Measurements from ENCODE around the gene NCAPD2.

Gene NCAPD2

DNA sequence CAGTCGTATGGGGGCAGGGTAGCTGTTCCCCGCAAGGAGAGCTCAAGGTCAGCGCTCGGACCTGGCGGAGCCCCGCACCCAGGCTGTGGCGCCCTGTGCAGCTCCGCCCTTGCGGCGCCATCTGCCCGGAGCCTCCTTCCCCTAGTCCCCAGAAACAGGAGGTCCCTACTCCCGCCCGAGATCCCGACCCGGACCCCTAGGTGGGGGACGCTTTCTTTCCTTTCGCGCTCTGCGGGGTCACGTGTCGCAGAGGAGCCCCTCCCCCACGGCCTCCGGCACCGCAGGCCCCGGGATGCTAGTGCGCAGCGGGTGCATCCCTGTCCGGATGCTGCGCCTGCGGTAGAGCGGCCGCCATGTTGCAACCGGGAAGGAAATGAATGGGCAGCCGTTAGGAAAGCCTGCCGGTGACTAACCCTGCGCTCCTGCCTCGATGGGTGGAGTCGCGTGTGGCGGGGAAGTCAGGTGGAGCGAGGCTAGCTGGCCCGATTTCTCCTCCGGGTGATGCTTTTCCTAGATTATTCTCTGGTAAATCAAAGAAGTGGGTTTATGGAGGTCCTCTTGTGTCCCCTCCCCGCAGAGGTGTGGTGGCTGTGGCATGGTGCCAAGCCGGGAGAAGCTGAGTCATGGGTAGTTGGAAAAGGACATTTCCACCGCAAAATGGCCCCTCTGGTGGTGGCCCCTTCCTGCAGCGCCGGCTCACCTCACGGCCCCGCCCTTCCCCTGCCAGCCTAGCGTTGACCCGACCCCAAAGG, 41.2 kb downstream of the NCAPD2 start:
- peak; percentile 38 to 53 for DNase-seq (ENCODE audit: low read depth in 2 of 2)

DNA sequence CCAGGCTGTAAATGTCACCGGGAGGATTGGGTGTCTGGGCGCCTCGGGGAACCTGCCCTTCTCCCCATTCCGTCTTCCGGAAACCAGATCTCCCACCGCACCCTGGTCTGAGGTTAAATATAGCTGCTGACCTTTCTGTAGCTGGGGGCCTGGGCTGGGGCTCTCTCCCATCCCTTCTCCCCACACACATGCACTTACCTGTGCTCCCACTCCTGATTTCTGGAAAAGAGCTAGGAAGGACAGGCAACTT, 41.7 kb downstream of the NCAPD2 start:
- no peak for DNase-seq (ENCODE audit: low read depth in 2 of 2)

DNA sequence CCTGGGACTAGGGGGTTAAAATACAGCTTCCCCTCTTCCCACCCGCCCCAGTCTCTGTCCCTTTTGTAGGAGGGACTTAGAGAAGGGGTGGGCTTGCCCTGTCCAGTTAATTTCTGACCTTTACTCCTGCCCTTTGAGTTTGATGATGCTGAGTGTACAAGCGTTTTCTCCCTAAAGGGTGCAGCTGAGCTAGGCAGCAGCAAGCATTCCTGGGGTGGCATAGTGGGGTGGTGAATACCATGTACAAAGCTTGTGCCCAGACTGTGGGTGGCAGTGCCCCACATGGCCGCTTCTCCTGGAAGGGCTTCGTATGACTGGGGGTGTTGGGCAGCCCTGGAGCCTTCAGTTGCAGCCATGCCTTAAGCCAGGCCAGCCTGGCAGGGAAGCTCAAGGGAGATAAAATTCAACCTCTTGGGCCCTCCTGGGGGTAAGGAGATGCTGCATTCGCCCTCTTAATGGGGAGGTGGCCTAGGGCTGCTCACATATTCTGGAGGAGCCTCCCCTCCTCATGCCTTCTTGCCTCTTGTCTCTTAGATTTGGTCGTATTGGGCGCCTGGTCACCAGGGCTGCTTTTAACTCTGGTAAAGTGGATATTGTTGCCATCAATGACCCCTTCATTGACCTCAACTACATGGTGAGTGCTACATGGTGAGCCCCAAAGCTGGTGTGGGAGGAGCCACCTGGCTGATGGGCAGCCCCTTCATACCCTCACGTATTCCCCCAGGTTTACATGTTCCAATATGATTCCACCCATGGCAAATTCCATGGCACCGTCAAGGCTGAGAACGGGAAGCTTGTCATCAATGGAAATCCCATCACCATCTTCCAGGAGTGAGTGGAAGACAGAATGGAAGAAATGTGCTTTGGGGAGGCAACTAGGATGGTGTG, 42.3 kb downstream of the NCAPD2 start:
- DNase-seq (ENCODE audit: low read depth in 2 of 2): no peak

DNA sequence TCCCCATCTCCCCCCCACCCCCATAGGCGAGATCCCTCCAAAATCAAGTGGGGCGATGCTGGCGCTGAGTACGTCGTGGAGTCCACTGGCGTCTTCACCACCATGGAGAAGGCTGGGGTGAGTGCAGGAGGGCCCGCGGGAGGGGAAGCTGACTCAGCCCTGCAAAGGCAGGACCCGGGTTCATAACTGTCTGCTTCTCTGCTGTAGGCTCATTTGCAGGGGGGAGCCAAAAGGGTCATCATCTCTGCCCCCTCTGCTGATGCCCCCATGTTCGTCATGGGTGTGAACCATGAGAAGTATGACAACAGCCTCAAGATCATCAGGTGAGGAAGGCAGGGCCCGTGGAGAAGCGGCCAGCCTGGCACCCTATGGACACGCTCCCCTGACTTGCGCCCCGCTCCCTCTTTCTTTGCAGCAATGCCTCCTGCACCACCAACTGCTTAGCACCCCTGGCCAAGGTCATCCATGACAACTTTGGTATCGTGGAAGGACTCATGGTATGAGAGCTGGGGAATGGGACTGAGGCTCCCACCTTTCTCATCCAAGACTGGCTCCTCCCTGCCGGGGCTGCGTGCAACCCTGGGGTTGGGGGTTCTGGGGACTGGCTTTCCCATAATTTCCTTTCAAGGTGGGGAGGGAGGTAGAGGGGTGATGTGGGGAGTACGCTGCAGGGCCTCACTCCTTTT, 43.1 kb downstream of the NCAPD2 start:
- DNase-seq (ENCODE audit: low read depth in 2 of 2): no peak

DNA sequence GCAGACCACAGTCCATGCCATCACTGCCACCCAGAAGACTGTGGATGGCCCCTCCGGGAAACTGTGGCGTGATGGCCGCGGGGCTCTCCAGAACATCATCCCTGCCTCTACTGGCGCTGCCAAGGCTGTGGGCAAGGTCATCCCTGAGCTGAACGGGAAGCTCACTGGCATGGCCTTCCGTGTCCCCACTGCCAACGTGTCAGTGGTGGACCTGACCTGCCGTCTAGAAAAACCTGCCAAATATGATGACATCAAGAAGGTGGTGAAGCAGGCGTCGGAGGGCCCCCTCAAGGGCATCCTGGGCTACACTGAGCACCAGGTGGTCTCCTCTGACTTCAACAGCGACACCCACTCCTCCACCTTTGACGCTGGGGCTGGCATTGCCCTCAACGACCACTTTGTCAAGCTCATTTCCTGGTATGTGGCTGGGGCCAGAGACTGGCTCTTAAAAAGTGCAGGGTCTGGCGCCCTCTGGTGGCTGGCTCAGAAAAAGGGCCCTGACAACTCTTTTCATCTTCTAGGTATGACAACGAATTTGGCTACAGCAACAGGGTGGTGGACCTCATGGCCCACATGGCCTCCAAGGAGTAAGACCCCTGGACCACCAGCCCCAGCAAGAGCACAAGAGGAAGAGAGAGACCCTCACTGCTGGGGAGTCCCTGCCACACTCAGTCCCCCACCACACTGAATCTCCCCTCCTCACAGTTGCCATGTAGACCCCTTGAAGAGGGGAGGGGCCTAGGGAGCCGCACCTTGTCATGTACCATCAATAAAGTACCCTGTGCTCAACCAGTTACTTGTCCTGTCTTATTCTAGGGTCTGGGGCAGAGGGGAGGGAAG, 43.9 kb downstream of the NCAPD2 start:
- DNase-seq (ENCODE audit: low read depth in 2 of 2): peak; percentile 68 to 72

DNA sequence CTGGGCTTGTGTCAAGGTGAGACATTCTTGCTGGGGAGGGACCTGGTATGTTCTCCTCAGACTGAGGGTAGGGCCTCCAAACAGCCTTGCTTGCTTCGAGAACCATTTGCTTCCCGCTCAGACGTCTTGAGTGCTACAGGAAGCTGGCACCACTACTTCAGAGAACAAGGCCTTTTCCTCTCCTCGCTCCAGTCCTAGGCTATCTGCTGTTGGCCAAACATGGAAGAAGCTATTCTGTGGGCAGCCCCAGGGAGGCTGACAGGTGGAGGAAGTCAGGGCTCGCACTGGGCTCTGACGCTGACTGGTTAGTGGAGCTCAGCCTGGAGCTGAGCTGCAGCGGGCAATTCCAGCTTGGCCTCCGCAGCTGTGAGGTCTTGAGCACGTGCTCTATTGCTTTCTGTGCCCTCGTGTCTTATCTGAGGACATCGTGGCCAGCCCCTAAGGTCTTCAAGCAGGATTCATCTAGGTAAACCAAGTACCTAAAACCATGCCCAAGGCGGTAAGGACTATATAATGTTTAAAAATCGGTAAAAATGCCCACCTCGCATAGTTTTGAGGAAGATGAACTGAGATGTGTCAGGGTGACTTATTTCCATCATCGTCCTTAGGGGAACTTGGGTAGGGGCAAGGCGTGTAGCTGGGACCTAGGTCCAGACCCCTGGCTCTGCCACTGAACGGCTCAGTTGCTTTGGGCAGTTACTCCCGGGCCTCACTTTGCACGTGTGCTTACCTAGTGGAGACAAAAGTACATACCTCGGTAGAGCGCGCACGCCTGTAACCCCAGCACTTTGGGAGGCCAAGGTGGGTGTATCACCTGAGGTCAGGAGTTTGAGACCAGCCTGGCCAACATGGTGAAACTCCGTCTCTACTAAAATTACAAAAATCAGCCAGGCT, 44.8 kb downstream of the NCAPD2 start:
- DNase-seq (ENCODE audit: low read depth in 2 of 2): no peak

DNA sequence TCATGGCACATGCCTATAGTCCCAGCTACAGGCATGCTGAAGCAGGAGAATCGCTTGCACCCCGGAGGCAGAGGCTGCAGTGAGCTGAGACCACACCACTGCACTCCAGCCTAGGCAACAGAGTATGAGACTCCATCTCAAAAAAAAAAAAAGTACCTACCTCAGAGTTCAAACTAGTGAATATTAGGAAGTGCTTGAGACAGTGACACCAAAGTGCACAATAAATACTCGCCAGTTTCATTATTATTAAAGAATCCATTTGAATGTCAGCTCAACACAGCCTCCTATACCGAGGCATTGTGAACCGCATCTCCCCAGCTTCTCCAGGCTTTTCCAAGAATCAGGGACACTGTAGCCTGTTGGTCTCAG, 45.4 kb downstream of the NCAPD2 start:
- no peak for DNase-seq (ENCODE audit: low read depth in 2 of 2)

DNA sequence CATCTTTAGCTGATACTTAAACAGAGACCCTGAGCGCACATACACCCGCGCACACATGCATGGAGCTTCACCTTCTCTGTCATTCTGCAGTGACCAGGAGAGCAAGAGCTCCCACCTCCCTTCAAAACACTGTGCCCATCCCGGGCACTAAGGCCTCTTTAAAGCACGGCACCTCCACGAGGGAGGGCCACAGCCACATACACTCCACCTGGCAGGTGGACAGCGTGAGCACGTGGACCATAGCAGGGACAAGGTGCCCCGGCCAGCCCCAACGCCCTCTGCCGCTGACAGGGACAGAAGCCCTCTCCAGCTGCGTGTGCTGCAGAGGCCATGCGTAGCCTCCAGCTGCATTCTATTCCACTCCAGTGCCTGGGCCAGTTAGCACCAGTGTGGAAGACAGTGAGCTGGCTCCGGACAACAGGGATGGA, 45.8 kb downstream of the NCAPD2 start:
- no peak for DNase-seq (ENCODE audit: low read depth in 2 of 2)

DNA sequence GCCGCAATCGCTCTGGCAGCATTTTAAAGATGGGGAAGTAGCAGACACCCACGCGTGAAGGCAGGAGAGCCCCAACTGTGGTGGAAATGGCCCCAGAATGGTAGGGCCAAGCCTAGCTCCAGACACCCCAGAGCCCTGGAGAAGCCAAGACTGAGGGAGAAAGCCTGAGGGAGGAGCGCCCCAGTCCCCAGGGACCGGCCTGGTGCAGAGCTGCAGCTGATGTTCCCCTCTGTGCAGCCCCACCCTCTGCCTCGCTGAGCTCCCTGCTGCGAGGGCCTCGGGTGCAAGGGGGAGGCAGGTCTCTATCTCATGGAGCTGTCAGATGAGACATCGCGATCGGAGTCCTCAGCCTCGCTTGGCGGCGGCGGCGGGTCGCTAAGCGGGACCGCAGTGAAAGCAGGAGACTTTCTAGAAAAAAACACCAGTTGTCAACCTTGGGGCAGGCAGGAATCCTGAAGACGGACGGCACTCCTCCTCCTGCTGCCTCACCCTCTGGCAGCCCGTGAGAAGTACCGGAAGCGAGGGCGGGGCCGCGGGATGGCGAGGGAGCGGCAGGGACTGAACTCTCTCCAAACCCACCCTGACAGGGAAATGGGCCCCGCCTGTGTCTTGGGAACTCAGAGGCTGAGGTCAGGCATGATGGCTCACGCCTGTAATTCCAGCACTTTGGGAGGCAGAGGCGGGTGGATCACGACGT, 46.4 kb downstream of the NCAPD2 start:
- DNase-seq (ENCODE audit: low read depth in 2 of 2): no peak

DNA sequence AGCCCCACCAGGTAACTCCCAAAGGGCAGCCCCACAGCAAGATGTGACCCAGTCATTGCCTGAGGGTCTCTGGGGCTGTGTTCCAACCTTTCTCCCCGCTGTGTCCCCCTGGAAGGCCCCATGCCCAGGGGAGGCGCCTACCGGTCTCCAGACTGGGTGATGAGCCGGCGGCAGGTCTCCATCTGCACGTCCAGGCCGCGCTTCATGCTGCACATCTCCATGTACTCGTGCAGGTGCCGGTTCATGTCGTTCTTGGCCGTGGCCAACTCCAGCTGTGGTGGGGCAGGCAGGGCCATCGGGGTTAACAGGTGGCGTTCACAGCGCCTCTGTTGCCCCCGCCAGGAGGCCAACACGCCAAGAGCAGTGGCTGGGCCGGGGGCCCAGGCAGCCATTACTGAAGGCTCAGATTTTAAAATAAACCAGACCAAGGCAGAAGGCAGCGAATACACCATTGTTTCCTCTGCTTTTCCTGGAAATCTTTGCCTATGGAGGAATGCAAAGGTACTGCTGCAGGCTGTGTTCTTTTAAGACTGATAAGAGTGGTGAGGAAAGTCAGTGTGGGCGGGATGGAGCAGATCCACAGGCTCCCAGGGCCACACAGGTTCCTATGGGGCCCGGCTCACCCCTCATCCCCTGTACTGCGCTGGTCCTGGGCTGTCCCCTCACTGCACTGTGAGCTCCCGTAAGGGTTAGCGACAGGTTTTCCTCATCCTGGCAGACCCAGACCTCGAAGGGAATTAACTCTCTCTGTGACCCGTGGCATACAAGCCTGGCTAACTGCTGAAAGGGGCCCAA, 47.7 kb downstream of the NCAPD2 start:
- DNase-seq (ENCODE audit: low read depth in 2 of 2): no peak

DNA sequence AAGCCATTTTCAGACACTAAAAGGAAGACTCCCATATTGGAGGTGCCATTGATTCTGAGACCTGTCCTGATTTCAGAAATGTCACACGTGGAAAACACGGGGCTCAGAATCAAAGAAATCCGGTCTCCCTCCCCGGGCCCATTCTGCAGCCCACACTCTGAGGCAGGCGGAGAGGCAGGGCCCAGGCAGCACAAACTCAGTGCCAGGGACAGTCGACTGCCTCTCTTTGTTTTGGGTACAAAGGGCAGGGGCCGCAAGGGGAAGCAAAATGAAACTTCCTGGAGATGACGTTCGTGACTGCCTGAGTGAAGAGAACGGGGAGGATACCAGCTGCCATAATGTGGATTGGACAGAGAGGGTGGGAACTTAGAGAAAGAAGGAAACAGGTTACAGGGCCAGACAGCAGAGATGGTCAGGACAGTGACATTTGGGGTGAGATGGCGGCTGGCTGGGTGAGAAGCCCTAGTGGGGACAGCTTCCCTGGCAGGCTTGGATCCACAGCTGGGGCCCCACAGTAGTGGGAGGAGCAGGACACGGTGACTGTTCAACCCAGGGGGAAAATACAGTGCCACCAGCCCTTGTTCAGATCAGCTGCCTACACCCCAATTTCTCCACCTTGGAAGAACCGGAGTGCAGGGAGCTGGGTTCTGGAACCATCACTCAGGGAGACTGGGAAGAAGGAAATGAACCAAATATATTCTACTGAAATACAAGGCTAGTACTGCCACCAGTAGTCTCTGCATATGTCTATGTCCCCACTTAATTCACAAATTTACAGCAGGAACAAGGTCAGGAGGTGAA, 48.5 kb downstream of the NCAPD2 start:
- no peak for DNase-seq (ENCODE audit: low read depth in 2 of 2)

DNA sequence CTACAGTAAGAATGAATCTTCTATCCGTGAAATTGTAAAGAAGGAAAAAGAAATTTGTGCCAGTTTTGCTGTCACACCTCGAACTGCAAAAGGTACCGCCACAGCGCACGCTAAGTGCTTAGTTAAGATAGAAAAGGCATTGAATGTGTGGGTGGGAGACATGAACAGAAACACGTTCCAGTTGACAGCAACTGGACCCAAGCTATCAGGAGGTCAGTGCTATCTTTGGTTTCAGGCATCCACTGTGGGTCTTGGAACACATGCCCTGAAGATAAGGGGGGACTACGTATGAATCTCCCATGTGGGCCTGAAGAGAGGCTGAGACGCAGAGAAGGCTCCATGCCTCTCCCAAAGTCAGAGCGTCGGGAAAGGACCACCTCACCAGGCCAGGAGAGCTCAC, 52.1 kb downstream of the NCAPD2 start:
- no peak for DNase-seq (ENCODE audit: low read depth in 2 of 2)

DNA sequence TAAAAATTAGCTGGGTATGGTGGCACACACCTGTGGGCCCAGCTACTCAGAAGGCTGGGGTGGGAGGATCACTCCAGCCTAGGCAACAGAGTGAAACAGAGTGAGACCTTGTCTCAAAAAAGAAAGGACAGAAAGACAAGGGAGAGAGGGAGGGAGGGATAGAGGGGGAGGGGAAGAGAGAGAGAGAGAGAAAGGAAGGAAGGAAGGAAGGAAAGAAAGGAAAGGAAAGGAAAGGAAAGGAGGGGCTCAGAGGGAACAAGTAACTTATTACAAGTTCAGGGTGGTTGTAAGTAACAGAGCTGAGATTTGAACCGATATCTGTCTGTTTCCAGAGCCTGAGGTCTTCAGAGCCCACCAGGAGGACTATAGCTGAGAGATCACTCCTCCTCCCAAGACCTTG, 53.7 kb downstream of the NCAPD2 start:
- DNase-seq (ENCODE audit: low read depth in 2 of 2): no peak

DNA sequence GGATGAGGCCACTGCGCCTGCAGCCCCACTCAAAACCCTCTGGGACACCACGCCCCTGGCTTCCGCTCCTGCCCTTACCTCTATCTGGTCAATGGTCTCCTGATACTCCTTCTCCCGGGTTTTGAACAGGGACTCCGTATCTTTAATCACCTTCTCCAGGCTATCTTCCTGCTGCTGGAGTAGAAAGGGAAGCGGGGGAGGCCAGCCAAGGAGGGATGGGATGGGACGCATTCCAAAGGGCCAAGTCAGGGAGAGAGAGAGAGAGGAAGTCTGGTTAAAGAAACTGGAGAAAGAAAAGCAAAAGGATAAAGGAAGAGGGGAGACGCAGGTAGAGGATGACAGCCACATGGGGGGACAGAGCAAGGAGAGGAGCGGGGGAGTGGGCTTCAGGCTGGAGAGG, 54.1 kb downstream of the NCAPD2 start:
- DNase-seq (ENCODE audit: low read depth in 2 of 2): no peak

DNA sequence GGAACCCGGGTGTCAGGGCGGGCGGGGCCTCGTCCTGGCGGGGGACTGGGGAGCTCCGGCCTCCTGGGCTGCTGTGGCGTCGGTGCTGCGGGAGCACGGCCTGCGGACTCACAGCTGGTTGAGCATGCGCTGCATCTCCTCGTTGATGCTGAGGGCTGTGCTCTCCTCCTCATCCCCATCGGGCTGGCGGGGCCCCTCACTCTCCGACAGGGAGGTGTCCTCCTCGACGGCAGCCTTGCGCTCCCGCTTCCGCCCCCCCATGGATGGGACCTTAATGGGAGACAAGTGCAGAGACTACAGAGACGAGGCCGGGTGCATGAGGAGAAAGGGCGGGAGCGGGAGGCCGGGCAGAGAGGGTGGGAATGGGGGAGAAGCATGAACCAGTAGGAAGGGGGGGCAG, 54.7 kb downstream of the NCAPD2 start:
- no peak for DNase-seq (ENCODE audit: low read depth in 2 of 2)

DNA sequence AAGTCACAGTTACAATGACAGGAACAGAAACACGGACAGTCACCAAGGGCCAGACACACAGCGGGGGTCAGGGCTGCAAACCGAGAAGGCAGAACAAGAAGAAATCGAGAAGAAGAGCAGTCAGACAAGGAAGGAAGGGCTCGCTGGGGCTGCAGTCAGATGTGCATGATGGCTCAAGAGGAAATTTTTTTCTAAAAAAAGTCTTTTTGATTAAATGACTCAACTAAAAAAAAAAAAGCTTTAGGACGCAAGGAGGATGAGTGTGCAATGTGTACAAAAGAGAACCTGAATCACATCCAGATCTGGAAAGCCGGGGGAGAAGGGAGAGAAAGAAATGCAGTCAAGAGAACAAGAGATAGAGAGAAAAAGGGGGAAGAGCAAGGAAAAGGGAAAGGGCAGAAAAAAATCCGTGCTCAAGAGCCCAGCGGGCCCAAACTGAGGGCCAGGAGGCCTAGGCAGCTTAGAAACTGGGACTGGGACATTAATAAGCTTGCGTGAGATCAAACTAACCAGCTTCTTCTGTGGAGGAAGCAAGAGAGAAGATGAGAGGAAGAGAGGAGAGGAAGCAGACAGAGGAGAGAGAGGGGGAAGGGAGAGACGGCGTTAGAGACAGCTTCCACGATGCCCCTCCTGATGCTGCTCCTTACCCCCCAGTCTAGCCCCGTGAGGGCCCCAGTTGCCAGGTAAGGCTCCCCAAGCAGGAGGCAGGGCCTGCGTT, 55.2 kb downstream of the NCAPD2 start:
- DNase-seq (ENCODE audit: low read depth in 2 of 2): no peak

DNA sequence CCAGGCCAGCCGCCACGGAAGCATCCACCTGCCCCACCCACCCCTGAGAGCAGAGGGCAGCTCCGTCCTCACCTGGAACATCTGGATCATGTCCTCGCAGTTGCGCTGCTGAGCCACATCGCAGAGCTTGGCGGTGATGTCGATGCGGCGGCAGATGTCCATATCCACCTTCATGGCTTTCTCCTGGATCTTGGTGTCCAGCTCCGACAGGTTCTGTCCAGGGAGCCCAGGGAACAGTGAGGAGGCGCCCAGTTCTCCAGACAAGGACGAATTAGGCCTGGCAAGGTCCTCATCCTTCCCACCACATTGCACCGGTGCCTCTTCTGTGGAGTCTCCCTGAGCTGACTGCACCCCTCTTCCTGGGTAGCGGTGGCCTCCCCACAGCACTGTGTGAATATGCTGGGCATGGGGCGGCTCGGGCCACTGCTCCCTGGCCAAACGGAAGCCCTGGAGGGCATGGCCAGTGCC, 55.8 kb downstream of the NCAPD2 start:
- DNase-seq (ENCODE audit: low read depth in 2 of 2): no peak
